CD4-positive, alpha-beta T cell (primary cell): ENCODE data around the gene OSBPL1A. TPM values are rescaled to one million over a fixed set of nuclear protein-coding genes. Genes with fewer than 3 reads are reported as not detected.

Experiments used
- ATAC-seq: fragments of 200-7000 bp; cut with Tn5 transposase; one replicate; pipeline ENCODE4 v1.10.0; 2022; ENCODE audit warnings: mild to moderate bottlenecking; ENCODE audit not compliant: poor library complexity
- CTCF ChIA-PET: fragments of 350-600 bp; sonication (Branson Sonifier 250); formaldehyde crosslinking; loops from one replicate; lab custom pipeline; 2021; ENCODE audit warnings: antibody characterized with exemption, inconsistent platforms; lab: Charles Lee
- POLR2A ChIA-PET: fragments of 350-600 bp; sonication (Branson Sonifier 250); formaldehyde crosslinking; loops from one replicate; lab custom pipeline; 2021; ENCODE audit warnings: antibody characterized with exemption, inconsistent platforms; lab: Charles Lee
- DNase-seq, 14 experiments: peaks; one replicate each; pipeline ENCODE4 v3.0.0-alpha.2; 2013 to 2020; ENCODE audit warnings: mixed read lengths in 2 of 14
- H3K27ac ChIP-seq, 2 donors: one replicate each; pipeline versions ENCODE4 v1.5.1 to v1.7.0; 2013; ENCODE audit warnings: low read length in 2 of 2, low read depth in 1 of 2, mild to moderate bottlenecking in 1 of 2
- H3K27me3 ChIP-seq, 2 experiments: 1 replicate in 1 of 2; 2 replicates in 1 of 2; pipeline versions ENCODE4 v1.6.1 to v1.7.0; 2013; ENCODE audit warnings: low read length in 2 of 2, control low read depth in 1 of 2, mild to moderate bottlenecking in 1 of 2, moderate library complexity in 1 of 2; ENCODE audit not compliant: insufficient read depth in 2 of 2, control insufficient read depth in 1 of 2
- H3K36me3 ChIP-seq: one replicate; pipeline ENCODE4 v1.6.1; 2013; ENCODE audit warnings: low read length, control low read depth; ENCODE audit not compliant: insufficient read depth
- H3K4me1 ChIP-seq: one replicate; pipeline ENCODE4 v1.6.1; 2013; ENCODE audit warnings: low read length, control low read depth; ENCODE audit not compliant: insufficient read depth
- H3K4me3 ChIP-seq: one replicate; pipeline ENCODE4 v1.5.1; 2013; ENCODE audit warnings: mild to moderate bottlenecking, low read length, moderate library complexity
- H3K9me3 ChIP-seq, 2 experiments: 1 replicate in 1 of 2; 2 replicates in 1 of 2; pipeline versions ENCODE4 v1.6.1 to v1.7.0; 2013; ENCODE audit warnings: low read length in 2 of 2, mild to moderate bottlenecking in 2 of 2, control low read depth in 1 of 2, moderate library complexity in 1 of 2; ENCODE audit not compliant: control insufficient read depth in 1 of 2, insufficient read depth in 1 of 2
- H3K27ac Mint-ChIP-seq: one replicate; pipeline ENCODE4 v1.8.0; 2020; ENCODE audit warnings: mixed read lengths
- H3K27me3 Mint-ChIP-seq: one replicate; pipeline ENCODE4 v1.8.0; 2021; ENCODE audit warnings: mixed read lengths
- H3K36me3 Mint-ChIP-seq: one replicate; pipeline ENCODE4 v1.8.0; 2021; ENCODE audit warnings: low read depth, mixed read lengths
- H3K4me1 Mint-ChIP-seq: one replicate; pipeline ENCODE4 v1.8.0; 2021; ENCODE audit warnings: low read depth, mixed read lengths
- H3K4me3 Mint-ChIP-seq: one replicate; pipeline ENCODE4 v1.8.0; 2020; ENCODE audit warnings: mild to moderate bottlenecking, mixed read lengths
- H3K9me3 Mint-ChIP-seq: one replicate; pipeline ENCODE4 v1.8.0; 2020; ENCODE audit warnings: mixed read lengths
- intact Hi-C, 2 experiments: fragments of 100-400 bp; cut with DNase I in 1 of 2; cut with micrococcal nuclease in 1 of 2; formaldehyde crosslinking; loops; one replicate each; pipeline versions ENCODE4 v1.15.1 to v1.9.0; 2023 to 2025; cut with DNase I, micrococcal nuclease
- total RNA-seq, 174 experiments: library from RNA in 2 of 174; stranded (reverse) in 2 of 174; gene quantifications; one replicate each; pipeline ENCODE4 v1.2.3 and lab custom pipeline; 2021 to 2026
- TF ChIP-seq, protein P1 (sequence below): fragments of 200-600 bp; IDR thresholded peaks from one replicate; pipeline ENCODE4 v1.8.0; 2022; ENCODE audit warnings: antibody characterized with exemption, mild to moderate bottlenecking

OSBPL1A gene
- total RNA-seq, 2 experiments from 2014 or later, result 2.7 TPM

GRCh38 chr18:24204904-24205303, 192.7 kb downstream of the OSBPL1A start:
- Histone ChIP-seq H3K4me1 (no peaks in the 10 kb centered on the region), H3K27me3 (no peaks in the 10 kb centered on the region), H3K27ac (no peak overlapping the region), H3K36me3 (no peaks in the 10 kb centered on the region), H3K4me3 (no peak overlapping the region), H3K9me3 (no peaks in the 10 kb centered on the region)
- no peak for ATAC-seq
- intact Hi-C loops, result no loop called here
- POLR2A ChIA-PET, result no interaction called here
- no peaks in the 10 kb centered on the region for H3K4me1 Mint-ChIP-seq
- H3K27ac Mint-ChIP-seq, result no peak overlapping the region
- no peak overlapping the region for H3K4me3 Mint-ChIP-seq
- DNase-seq, result no peak
- no peaks in the 10 kb centered on the region for H3K36me3 Mint-ChIP-seq
- CTCF ChIA-PET, result interaction anchor here (0.6 kb wide), 1 partner anchor 51 kb away, joined by 3 read pairs; no protein-coding TSS in a partner anchor
- TF ChIP-seq, protein P1, sequence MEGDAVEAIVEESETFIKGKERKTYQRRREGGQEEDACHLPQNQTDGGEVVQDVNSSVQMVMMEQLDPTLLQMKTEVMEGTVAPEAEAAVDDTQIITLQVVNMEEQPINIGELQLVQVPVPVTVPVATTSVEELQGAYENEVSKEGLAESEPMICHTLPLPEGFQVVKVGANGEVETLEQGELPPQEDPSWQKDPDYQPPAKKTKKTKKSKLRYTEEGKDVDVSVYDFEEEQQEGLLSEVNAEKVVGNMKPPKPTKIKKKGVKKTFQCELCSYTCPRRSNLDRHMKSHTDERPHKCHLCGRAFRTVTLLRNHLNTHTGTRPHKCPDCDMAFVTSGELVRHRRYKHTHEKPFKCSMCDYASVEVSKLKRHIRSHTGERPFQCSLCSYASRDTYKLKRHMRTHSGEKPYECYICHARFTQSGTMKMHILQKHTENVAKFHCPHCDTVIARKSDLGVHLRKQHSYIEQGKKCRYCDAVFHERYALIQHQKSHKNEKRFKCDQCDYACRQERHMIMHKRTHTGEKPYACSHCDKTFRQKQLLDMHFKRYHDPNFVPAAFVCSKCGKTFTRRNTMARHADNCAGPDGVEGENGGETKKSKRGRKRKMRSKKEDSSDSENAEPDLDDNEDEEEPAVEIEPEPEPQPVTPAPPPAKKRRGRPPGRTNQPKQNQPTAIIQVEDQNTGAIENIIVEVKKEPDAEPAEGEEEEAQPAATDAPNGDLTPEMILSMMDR, result no peak
- H3K9me3 Mint-ChIP-seq, result no peaks in the 10 kb centered on the region
- no peaks in the 10 kb centered on the region for H3K27me3 Mint-ChIP-seq

- no peaks in the 10 kb centered on the region for H3K27me3 Mint-ChIP-seq
- H3K4me1 ChIP-seq, result no peaks in the 10 kb centered on the region
- no peak for ATAC-seq
- H3K4me3 Mint-ChIP-seq, result no peak overlapping the region
- intact Hi-C loops, result no loop called here
- H3K36me3 ChIP-seq, result no peaks in the 10 kb centered on the region
- no peaks in the 10 kb centered on the region for H3K27me3 ChIP-seq
- DNase-seq, result no peak
- no peak overlapping the region for H3K27ac Mint-ChIP-seq
- no peak overlapping the region for H3K27ac ChIP-seq
- no peak overlapping the region for H3K4me3 ChIP-seq
- no peaks in the 10 kb centered on the region for H3K9me3 ChIP-seq
- TF ChIP-seq, protein P1, result no peak
- H3K36me3 Mint-ChIP-seq, result no peaks in the 10 kb centered on the region
- no peaks in the 10 kb centered on the region for H3K4me1 Mint-ChIP-seq
- no peaks in the 10 kb centered on the region for H3K9me3 Mint-ChIP-seq
- ChIA-PET POLR2A (no interaction called here), CTCF (no interaction called here)
These were observed 195.6 kb downstream of the OSBPL1A start for GRCh38 chr18:24201699-24202687.

DNA sequence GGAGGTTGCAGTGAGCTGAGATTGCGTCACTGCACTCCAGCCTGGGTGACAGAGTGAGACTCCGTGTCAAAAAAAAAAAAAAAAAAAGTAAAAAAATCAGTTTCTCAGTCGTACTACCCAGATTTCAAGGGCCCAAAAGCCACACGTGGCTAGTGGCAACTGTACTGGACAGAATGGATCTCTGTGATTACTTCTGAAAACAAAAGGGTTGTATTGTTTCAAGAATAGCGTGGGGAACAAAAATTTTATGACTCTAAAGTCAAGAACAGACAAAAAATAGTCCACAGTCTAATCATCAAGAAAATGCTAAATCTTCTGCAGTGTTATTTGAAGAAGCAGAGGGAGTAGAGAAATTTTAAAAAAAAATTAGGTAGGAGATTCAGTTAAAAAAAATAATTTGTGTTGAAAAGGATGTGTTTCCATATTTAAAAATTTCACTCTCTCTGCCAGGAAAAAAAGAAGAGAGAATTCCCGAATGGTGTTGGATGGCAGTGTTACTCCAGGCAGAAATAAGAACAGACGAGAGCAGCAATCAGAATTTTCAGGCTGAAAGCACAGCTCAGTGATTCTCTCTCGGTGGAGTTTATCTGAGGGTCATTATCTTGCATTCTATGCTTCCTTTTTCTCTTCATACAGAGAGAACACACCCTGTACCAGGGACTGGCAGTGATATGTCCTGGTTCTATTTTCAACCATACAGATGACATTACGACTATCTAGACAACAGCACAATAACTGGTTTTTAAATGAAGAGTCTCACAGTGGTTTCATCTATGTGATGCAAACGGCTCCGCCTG, 196.9 kb downstream of the OSBPL1A start:
- H3K9me3 Mint-ChIP-seq, result no peaks in the 10 kb centered on the region
- no peak overlapping the region for H3K4me3 Mint-ChIP-seq
- no peak for ATAC-seq
- TF ChIP-seq, protein P1, result no peak
- intact Hi-C loops, result no loop called here
- H3K27ac Mint-ChIP-seq, result no peak overlapping the region
- ChIA-PET POLR2A (no interaction called here), CTCF (no interaction called here)
- Histone ChIP-seq H3K9me3 (no peaks in the 10 kb centered on the region), H3K4me3 (no peak overlapping the region), H3K4me1 (no peaks in the 10 kb centered on the region), H3K27me3 (no peaks in the 10 kb centered on the region), H3K36me3 (no peaks in the 10 kb centered on the region), H3K27ac (no peak overlapping the region)
- no peak for DNase-seq
- H3K27me3 Mint-ChIP-seq, result no peaks in the 10 kb centered on the region
- no peaks in the 10 kb centered on the region for H3K36me3 Mint-ChIP-seq
- no peaks in the 10 kb centered on the region for H3K4me1 Mint-ChIP-seq
